ENCODE data around the gene DSG3.

DSG3 gene

GRCh38 chr18:31478688-31479087 is 31.1 kb downstream of the DSG3 start:
- H3K36me3 ChIP-seq (ENCODE audit: insufficient read depth, low read length), result no peaks in the 10 kb centered on the region
- TF ChIP-seq EZH2 (IDR thresholded peaks at IDR 0.05) (no peak), FOXP2 (optimal IDR thresholded peaks at IDR 0.05; ENCODE audit: control extremely low read depth, extremely low read length, insufficient read depth) (no peak), POLR2AphosphoS5 (IDR thresholded peaks at IDR 0.05; ENCODE audit: borderline replicate concordance, low read depth, low read length) (no peak)
- no peak overlapping the region for H3K4me3 ChIP-seq
- H3K9ac ChIP-seq (ENCODE audit: insufficient read length), result no peak overlapping the region
- DNase-seq (ENCODE audit: low read depth, low spot score), result no peak
- H3K27ac ChIP-seq, result no peak overlapping the region
- H3K9me3 ChIP-seq (ENCODE audit: low read depth, low read length), result no peaks in the 10 kb centered on the region

DNA sequence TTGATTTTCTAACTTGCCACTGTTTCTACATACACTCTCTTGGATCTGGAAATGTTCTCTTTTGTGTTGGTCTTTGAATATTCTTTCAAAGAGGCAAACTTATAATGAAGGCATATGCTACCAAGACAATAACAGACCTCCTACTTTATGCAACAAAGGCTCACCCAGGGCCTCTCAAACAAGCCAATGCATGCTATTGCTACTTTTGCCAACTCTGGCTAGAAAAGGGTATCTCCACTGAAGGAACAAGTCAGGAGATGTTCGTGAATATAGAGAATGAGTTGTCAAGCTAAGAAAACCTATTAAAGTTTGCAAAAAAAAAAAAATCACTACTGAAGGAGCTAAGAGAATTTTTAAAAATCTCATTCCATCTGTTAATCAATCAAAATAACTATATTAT is 34.5 kb downstream of the DSG3 start:
- DNase-seq (ENCODE audit: low read depth, low spot score), result no peak
- H3K36me3 ChIP-seq (ENCODE audit: insufficient read depth, low read length), result no peaks in the 10 kb centered on the region
- H3K27ac ChIP-seq, result no peak overlapping the region
- no peak overlapping the region for H3K9ac ChIP-seq (ENCODE audit: insufficient read length)
- H3K9me3 ChIP-seq (ENCODE audit: low read depth, low read length), result no peaks in the 10 kb centered on the region
- no peak overlapping the region for H3K4me3 ChIP-seq
- no peak for TF ChIP-seq POLR2AphosphoS5 (IDR thresholded peaks at IDR 0.05; ENCODE audit: borderline replicate concordance, low read depth, low read length)
- TF ChIP-seq FOXP2 (optimal IDR thresholded peaks at IDR 0.05; ENCODE audit: control extremely low read depth, extremely low read length, insufficient read depth), result no peak
- no peak for TF ChIP-seq EZH2 (IDR thresholded peaks at IDR 0.05)

- TF ChIP-seq FOXP2 (optimal IDR thresholded peaks at IDR 0.05; ENCODE audit: control extremely low read depth, extremely low read length, insufficient read depth) (no peak), EZH2 (IDR thresholded peaks at IDR 0.05) (no peak), POLR2AphosphoS5 (IDR thresholded peaks at IDR 0.05; ENCODE audit: borderline replicate concordance, low read depth, low read length) (no peak)
- H3K27ac ChIP-seq, result no peak overlapping the region
- no peak overlapping the region for H3K9ac ChIP-seq (ENCODE audit: insufficient read length)
- no peaks in the 10 kb centered on the region for H3K36me3 ChIP-seq (ENCODE audit: insufficient read depth, low read length)
- H3K4me3 ChIP-seq, result no peak overlapping the region
- H3K9me3 ChIP-seq (ENCODE audit: low read depth, low read length), result no peaks in the 10 kb centered on the region
- no peak for DNase-seq (ENCODE audit: low read depth, low spot score)
Observed at GRCh38 chr18:31483396-31483795, 35.9 kb downstream of the DSG3 start.

- TF ChIP-seq EZH2 (IDR thresholded peaks at IDR 0.05), result no peak
- Histone ChIP-seq H3K9me3 (ENCODE audit: low read depth, low read length) (no peaks in the 10 kb centered on the region), H3K27ac (no peak overlapping the region), H3K4me3 (no peak overlapping the region), H3K9ac (ENCODE audit: insufficient read length) (no peak overlapping the region), H3K36me3 (ENCODE audit: insufficient read depth, low read length) (no peaks in the 10 kb centered on the region)
- no peak for DNase-seq (ENCODE audit: low read depth, low spot score)
Observed at GRCh38 chr18:31484461-31484860, 36.9 kb downstream of the DSG3 start.

DNA sequence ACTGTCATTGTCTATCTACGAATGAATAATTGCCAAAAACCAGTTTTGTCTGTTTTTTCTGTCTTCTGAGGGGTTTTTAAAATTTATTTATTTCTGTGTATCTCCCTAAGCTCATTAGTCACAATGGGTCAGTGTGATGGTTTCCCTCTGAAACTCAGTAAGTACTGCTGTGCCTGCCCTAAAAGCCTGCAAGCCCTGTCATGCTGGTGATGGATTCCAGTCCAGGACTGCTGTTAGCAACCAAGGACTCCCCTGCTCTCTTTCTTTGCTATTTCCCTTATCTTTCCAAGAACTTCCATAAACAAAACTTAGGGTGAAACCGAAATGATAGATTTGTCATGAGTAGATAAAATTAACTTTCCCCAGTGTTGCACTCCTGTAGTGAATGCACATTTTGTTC is 38.6 kb downstream of the DSG3 start:
- TF ChIP-seq POLR2AphosphoS5 (IDR thresholded peaks at IDR 0.05; ENCODE audit: borderline replicate concordance, low read depth, low read length), result no peak
- no peak for TF ChIP-seq FOXP2 (optimal IDR thresholded peaks at IDR 0.05; ENCODE audit: control extremely low read depth, extremely low read length, insufficient read depth)
- TF ChIP-seq EZH2 (IDR thresholded peaks at IDR 0.05), result no peak
- no peak overlapping the region for H3K27ac ChIP-seq

DNA sequence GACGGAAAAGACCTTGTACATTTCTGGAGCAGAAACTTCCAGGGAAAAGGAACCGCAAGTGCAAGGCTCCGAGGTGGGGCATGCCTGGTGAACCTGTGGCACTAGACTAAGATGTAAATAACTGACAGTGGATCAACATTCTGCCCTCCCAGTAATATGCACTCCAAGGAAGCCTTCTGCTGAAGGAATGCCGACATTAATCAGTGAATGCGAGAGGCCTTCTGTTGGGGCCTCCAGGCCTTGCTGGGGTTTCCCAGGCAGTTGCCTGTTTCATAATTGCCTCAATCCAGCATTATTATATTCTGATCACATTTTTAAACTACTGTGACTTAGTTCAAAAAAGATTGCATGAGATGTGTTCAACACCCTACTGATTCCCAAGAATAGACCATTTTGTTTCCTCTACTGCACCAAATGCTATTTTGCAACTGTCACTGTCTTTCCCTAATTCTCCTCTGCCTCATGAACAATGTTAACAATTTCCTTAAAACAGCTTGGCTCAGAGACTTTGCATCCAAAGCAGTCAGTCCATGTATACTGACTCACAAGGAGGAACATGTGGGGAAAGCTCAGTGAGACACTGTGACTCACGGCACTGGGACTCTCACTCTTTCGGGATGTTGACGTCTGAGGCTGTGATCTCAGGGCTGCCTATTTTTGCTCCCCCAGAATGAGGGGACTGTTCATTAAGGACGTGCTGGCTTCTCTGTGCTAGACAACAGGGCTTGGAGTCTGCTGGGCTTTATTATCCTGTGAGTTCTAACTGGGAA is 39.9 kb downstream of the DSG3 start:
- TF ChIP-seq EZH2 (IDR thresholded peaks at IDR 0.05) (no peak), FOXP2 (optimal IDR thresholded peaks at IDR 0.05; ENCODE audit: control extremely low read depth, extremely low read length, insufficient read depth) (no peak), POLR2AphosphoS5 (IDR thresholded peaks at IDR 0.05; ENCODE audit: borderline replicate concordance, low read depth, low read length) (no peak)
- DNase-seq (ENCODE audit: low read depth, low spot score), result no peak
- Histone ChIP-seq H3K9ac (ENCODE audit: insufficient read length) (no peak overlapping the region), H3K36me3 (ENCODE audit: insufficient read depth, low read length) (no peaks in the 10 kb centered on the region), H3K4me3 (no peak overlapping the region), H3K27ac (no peak overlapping the region), H3K9me3 (ENCODE audit: low read depth, low read length) (no peaks in the 10 kb centered on the region)

More for the DNA sequence above, 38.6 kb downstream of the DSG3 start:
- no peak for DNase-seq (ENCODE audit: low read depth, low spot score)
- Histone ChIP-seq H3K9ac (ENCODE audit: insufficient read length) (no peak overlapping the region), H3K9me3 (ENCODE audit: low read depth, low read length) (no peaks in the 10 kb centered on the region), H3K36me3 (ENCODE audit: insufficient read depth, low read length) (no peaks in the 10 kb centered on the region), H3K4me3 (no peak overlapping the region)

- no peak overlapping the region for H3K4me3 ChIP-seq
- no peaks in the 10 kb centered on the region for H3K36me3 ChIP-seq (ENCODE audit: insufficient read depth, low read length)
- no peak for DNase-seq (ENCODE audit: low read depth, low spot score)
- no peaks in the 10 kb centered on the region for H3K9me3 ChIP-seq (ENCODE audit: low read depth, low read length)
- no peak overlapping the region for H3K27ac ChIP-seq
- H3K9ac ChIP-seq (ENCODE audit: insufficient read length), result no peak overlapping the region
- TF ChIP-seq POLR2AphosphoS5 (IDR thresholded peaks at IDR 0.05; ENCODE audit: borderline replicate concordance, low read depth, low read length) (no peak), EZH2 (IDR thresholded peaks at IDR 0.05) (no peak), FOXP2 (optimal IDR thresholded peaks at IDR 0.05; ENCODE audit: control extremely low read depth, extremely low read length, insufficient read depth) (no peak)
Observed at GRCh38 chr18:31489311-31489710, 41.8 kb downstream of the DSG3 start.

DNA sequence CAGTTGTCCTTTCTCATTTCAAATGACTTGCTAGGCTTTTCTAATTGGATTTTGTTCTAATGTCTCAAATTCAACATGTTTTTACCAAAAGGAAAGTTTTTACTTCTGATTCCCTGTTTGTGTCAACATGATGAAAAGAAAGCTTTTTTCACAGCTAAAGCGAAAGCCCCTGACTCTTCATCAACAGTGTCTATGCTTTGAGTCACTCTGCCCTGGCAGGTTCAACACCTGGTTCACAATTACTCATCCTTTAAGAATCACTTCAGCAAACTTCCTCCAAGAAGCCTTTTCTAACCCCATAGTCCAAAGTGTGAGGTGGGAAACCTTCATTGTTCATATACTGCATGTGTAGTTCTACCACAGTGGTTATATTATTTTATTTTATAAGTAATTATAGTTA is 42.8 kb downstream of the DSG3 start:
- H3K36me3 ChIP-seq (ENCODE audit: insufficient read depth, low read length), result no peaks in the 10 kb centered on the region
- no peak overlapping the region for H3K4me3 ChIP-seq
- H3K27ac ChIP-seq, result no peak overlapping the region
- no peaks in the 10 kb centered on the region for H3K9me3 ChIP-seq (ENCODE audit: low read depth, low read length)
- no peak overlapping the region for H3K9ac ChIP-seq (ENCODE audit: insufficient read length)
- no peak for DNase-seq (ENCODE audit: low read depth, low spot score)
- TF ChIP-seq FOXP2 (optimal IDR thresholded peaks at IDR 0.05; ENCODE audit: control extremely low read depth, extremely low read length, insufficient read depth) (no peak), POLR2AphosphoS5 (IDR thresholded peaks at IDR 0.05; ENCODE audit: borderline replicate concordance, low read depth, low read length) (no peak), EZH2 (IDR thresholded peaks at IDR 0.05) (no peak)

DNA sequence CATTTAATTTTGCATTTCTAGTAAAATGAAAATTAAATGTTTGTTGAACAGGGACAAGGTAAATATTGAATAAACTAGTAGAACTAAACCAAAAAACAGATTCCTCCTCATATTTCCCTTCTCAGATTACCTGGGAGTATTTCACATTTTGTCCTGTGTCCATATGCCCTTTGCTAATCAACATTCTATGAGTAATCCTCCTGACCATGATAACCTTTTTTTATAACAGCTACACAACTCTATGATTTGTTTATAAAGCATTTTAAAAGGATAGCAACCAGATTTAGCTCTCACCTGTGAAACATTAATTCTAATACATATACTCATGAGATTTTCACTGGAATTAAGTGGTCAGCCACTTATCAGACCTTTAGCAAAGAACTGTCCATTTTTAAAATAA is 43.3 kb downstream of the DSG3 start:
- no peaks in the 10 kb centered on the region for H3K36me3 ChIP-seq (ENCODE audit: insufficient read depth, low read length)
- H3K4me3 ChIP-seq, result no peak overlapping the region
- H3K9me3 ChIP-seq (ENCODE audit: low read depth, low read length), result no peaks in the 10 kb centered on the region
- no peak for DNase-seq (ENCODE audit: low read depth, low spot score)
- no peak overlapping the region for H3K9ac ChIP-seq (ENCODE audit: insufficient read length)
- no peak overlapping the region for H3K27ac ChIP-seq
- TF ChIP-seq FOXP2 (optimal IDR thresholded peaks at IDR 0.05; ENCODE audit: control extremely low read depth, extremely low read length, insufficient read depth), result no peak
- no peak for TF ChIP-seq POLR2AphosphoS5 (IDR thresholded peaks at IDR 0.05; ENCODE audit: borderline replicate concordance, low read depth, low read length)
- TF ChIP-seq EZH2 (IDR thresholded peaks at IDR 0.05), result no peak

Data from SK-N-MC (cell line).